Thoracic aorta (tissue), 2 donors: Measurements from ENCODE around the gene SPATA24. TPM values are rescaled to one million over a fixed set of nuclear protein-coding genes. Genes with fewer than 3 reads are reported as not detected.
A peak's percentile ranks its signal among the peaks of the same experiment; 100 is the strongest.
"Not testable (repeated sequence)": the region's sequence is repeated elsewhere in the genome, so short reads cannot be mapped to it uniquely, and the experiment has no call there.

Experiments used
- ATAC-seq: fragments of 150-250 bp; one replicate; pipeline ENCODE4 v1.8.0; 2017; ENCODE audit warnings: low read depth; ENCODE audit not compliant: insufficient number of reproducible peaks, low FRiP score
- DNase-seq: peaks from one replicate; pipeline ENCODE4 v3.0.0-alpha.2; 2020; ENCODE audit warnings: low spot score
- H3K27ac ChIP-seq, 2 donors: fragments of 200-600 bp; sonication (generic); 1 replicate in 1 of 2; 2 replicates in 1 of 2; pipeline ENCODE4 v1.5.1; 2016; ENCODE audit warnings: mild to moderate bottlenecking in 2 of 2, moderate library complexity in 2 of 2
- H3K27me3 ChIP-seq: fragments of 200-600 bp; sonication (generic); replicated peaks from 2 replicates; pipeline ENCODE4 v1.6.0; 2016; ENCODE audit warnings: mild to moderate bottlenecking; ENCODE audit not compliant: insufficient read depth
- H3K36me3 ChIP-seq: fragments of 200-600 bp; sonication (generic); one replicate; pipeline ENCODE4 v1.5.1; 2016
- H3K4me1 ChIP-seq, 2 donors: fragments of 200-600 bp; sonication (generic); 1 replicate in 1 of 2; 2 replicates in 1 of 2; pipeline versions ENCODE4 v1.5.1 to v1.6.0; 2016; ENCODE audit warnings: low read depth in 2 of 2, mild to moderate bottlenecking in 1 of 2; ENCODE audit not compliant: control insufficient read depth in 1 of 2
- H3K4me3 ChIP-seq: fragments of 200-600 bp; sonication (generic); 2 replicates; pipeline ENCODE4 v1.5.1; 2016; ENCODE audit warnings: mild to moderate bottlenecking
- H3K9me3 ChIP-seq: fragments of 200-600 bp; sonication (generic); 2 replicates; pipeline ENCODE4 v1.5.1; 2016
- CTCF ChIP-seq: fragments of 200-600 bp; sonication (generic); IDR thresholded peaks from one replicate; pipeline ENCODE4 v1.5.1; 2019; ENCODE audit warnings: antibody characterized with exemption
- total RNA-seq, 2 donors: library from RNA; depleted of rRNA; stranded (reverse); fragments of >200 nt; gene quantifications; one replicate each; pipeline versions ENCODE4 v1.1.0 to v1.2.3, GENCODE V29; 2016

Gene SPATA24
- total RNA-seq, 2 donors from 2014 or later: 1.2 to 11.6 TPM

- ATAC-seq: no peak
- no peaks in the 10 kb centered on the region for H3K9me3 ChIP-seq
- TF ChIP-seq CTCF: no peak
- no peaks in the 10 kb centered on the region for H3K27me3 ChIP-seq
- no peaks in the 10 kb centered on the region for H3K36me3 ChIP-seq
- DNase-seq: no peak
- H3K4me3 ChIP-seq: no peak overlapping the region
- H3K4me1 ChIP-seq: peaks cover 3 to 26% of the 10 kb centered on the region in 2 donors
- no peak overlapping the region for H3K27ac ChIP-seq
Observed at GRCh38 chr5:139388198-139388821, 15.6 kb downstream of the SPATA24 start.

DNA sequence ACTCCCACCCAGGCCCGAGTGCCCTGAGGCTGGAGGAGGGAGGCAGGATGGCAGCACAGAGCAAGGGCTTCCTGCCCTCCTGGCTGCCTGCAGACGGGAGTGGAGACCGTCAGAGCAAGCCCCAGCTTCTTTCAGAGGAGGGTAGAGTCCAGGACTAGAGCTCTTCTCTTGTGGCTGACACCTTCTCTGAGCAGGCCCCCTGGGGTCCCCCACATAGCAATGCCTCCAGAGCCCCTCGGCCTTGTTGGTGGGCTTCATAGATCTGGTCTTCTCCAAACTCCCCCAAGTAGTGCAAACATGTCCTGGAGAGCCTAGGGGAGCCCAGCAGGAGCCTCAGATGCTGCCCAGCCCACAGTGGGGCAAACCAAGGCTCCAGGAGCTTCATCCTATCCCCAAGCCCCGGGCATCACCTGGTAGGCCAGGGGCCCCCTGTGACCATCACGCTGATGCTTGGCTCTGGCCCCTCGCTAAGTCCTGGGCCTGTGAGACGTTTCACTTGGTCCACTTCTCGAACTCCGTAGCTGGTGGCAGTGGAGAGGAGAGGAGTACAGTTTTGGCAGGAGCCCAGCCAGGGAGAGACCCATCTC, 16.2 kb downstream of the SPATA24 start:
- H3K4me3 ChIP-seq: no peak overlapping the region
- H3K27ac ChIP-seq: no peak overlapping the region
- no peaks in the 10 kb centered on the region for H3K27me3 ChIP-seq
- no peak for ATAC-seq
- DNase-seq: no peak
- H3K9me3 ChIP-seq: no peaks in the 10 kb centered on the region
- H3K4me1 ChIP-seq: peaks cover 3 to 20% of the 10 kb centered on the region in 2 donors
- H3K36me3 ChIP-seq: no peaks in the 10 kb centered on the region
- TF ChIP-seq CTCF: no peak

GRCh38 chr5:139386956-139387355, 16.9 kb downstream of the SPATA24 start:
- H3K36me3 ChIP-seq, H3K9me3 ChIP-seq, H3K27me3 ChIP-seq, DNase-seq, H3K4me3 ChIP-seq, H3K27ac ChIP-seq, ATAC-seq: not testable (repeated sequence)
- peaks cover 3 to 13% of the 10 kb centered on the region in 2 donors for H3K4me1 ChIP-seq

DNA sequence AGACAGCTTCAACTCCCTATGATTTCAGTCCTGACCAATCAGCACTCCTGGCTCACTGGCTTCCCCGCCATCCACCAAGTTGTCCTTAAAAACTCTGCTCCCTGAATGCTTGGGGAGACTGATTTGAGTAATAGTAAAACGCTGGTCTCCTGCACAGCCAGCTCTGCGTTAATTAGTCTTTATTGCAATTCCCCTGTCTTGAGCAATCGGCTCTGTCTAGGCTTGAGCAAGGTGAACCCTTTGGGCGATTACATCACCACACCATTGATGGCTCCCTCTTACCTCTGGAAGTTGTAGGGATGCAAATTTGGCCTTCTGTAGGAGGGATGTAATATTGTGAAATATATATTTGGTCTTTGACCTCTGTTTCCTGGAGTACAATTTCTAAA, 17.8 kb downstream of the SPATA24 start:
- no peaks in the 10 kb centered on the region for H3K9me3 ChIP-seq
- no peaks in the 10 kb centered on the region for H3K36me3 ChIP-seq
- TF ChIP-seq CTCF: no peak
- ATAC-seq (no peak), DNase-seq (no peak)
- peaks cover 3 to 13% of the 10 kb centered on the region in 2 donors for H3K4me1 ChIP-seq
- no peak overlapping the region for H3K27ac ChIP-seq
- no peak overlapping the region for H3K4me3 ChIP-seq
- H3K27me3 ChIP-seq: no peaks in the 10 kb centered on the region

DNA sequence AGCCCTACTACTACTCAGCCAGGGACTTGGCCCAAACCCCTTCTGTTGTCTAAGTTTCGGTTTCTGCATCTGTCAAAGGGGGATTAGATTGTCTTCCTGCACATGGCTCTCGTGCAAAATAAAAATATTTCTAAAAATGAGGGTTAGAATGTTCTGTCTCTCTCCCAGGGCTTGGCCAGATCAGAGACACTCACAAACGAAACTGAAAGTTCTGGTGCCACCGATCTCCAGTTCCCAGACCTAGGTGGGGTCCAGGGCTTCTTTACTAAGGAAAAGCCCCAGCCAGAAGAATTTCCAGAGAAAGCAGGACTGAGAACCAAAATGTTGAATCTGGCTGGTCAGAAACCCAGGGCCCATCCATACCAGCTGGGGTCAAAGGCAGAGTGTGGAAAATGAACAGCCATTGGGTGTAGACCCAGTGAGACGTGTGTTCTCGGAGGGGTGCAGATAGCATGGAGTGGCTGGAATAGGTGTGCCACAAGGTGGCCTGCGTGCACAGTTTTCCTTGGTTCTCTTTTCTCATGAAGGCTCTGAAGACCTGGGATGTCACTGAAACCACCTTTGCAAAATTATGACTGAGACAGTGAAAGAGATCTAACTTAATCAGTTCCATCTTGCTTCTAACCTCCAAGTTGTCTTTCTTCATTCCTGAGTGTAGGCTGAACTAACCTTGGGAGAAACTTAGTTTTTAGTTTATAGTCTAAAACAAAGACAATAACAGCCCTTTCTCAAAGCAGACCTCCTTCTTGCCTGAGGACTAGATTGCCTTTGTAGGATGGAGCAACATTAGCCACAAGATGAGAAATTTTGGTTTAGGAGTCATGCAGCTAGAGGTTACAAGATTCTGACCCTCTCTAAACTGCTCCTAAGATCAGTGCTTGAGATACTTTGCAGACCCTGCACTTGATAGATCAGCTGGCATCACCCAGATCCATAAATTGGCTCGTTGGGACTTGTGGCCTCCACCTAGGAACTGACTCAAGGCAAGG, 18.5 kb downstream of the SPATA24 start:
- Histone ChIP-seq H3K9me3 (no peaks in the 10 kb centered on the region), H3K4me1 (peaks cover 3 to 13% of the 10 kb centered on the region in 2 donors), H3K4me3 (peak overlapping the region; percentile 66), H3K27me3 (no peaks in the 10 kb centered on the region), H3K36me3 (no peaks in the 10 kb centered on the region), H3K27ac (no peak overlapping the region)
- DNase-seq (no peak), ATAC-seq (no peak)
- TF ChIP-seq CTCF: no peak
